ENCODE measurements around the gene TIMM10B.
"Not testable (repeated sequence)": the region's sequence is repeated elsewhere in the genome, so short reads cannot be mapped to it uniquely, and the experiment has no call there.

Gene TIMM10B

GRCh38 chr11:6504166-6504565, 22.9 kb downstream of the TIMM10B start:
- no peak for DNase-seq (ENCODE audit: extremely low read depth in 1 of 2, low read depth in 1 of 2)

- DNase-seq (ENCODE audit: extremely low read depth in 1 of 2, low read depth in 1 of 2): no peak
These were observed 24.4 kb downstream of the TIMM10B start for GRCh38 chr11:6505577-6506240.

- DNase-seq (ENCODE audit: extremely low read depth in 1 of 2, low read depth in 1 of 2): no peak
These were observed 35.6 kb downstream of the TIMM10B start for GRCh38 chr11:6516865-6517264.

DNA sequence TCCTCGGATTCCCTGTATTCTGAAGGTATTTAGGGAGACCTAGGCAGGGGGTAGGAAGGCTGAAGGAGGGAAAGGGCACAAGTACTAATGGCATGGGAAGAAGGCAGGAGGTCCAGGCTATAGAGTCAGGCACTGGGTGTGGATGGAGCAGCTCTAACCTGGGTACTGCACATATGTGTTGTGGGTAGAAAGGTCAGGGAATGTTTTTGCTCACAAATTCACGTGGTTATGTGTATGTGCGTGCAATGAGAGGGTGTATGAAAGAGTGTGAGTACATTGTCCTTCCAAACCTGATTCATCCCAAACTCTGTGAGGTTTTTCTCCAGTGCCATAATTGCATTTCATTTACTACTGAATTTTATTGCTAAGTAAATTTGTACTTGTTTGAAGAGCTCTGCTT, 39.0 kb downstream of the TIMM10B start:
- no peak for DNase-seq (ENCODE audit: extremely low read depth in 1 of 2, low read depth in 1 of 2)

DNA sequence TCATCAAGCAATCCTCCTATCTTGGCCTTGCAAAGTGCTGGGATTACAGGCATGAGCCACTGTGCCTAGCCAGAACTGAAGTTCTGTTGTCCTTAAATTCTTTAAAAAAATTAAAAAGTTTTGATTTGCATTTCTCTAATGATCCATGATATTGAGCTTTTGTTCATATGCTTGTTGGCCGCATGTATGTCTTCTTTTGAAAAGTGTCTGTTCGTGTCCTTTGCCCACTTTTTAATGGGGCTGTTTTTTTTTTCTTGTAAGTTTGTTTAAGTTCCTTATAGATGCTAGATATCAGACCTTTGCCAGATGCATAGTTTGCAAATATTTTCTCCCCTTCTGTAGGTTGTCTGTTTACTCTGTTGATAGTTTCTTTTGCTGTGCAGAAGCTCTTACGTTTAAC, 40.6 kb downstream of the TIMM10B start:
- not testable (repeated sequence) for DNase-seq (ENCODE audit: extremely low read depth in 1 of 2, low read depth in 1 of 2)

- no peak for DNase-seq (ENCODE audit: extremely low read depth in 1 of 2, low read depth in 1 of 2)
These were observed 42.0 kb downstream of the TIMM10B start for GRCh38 chr11:6523253-6523652.

DNA sequence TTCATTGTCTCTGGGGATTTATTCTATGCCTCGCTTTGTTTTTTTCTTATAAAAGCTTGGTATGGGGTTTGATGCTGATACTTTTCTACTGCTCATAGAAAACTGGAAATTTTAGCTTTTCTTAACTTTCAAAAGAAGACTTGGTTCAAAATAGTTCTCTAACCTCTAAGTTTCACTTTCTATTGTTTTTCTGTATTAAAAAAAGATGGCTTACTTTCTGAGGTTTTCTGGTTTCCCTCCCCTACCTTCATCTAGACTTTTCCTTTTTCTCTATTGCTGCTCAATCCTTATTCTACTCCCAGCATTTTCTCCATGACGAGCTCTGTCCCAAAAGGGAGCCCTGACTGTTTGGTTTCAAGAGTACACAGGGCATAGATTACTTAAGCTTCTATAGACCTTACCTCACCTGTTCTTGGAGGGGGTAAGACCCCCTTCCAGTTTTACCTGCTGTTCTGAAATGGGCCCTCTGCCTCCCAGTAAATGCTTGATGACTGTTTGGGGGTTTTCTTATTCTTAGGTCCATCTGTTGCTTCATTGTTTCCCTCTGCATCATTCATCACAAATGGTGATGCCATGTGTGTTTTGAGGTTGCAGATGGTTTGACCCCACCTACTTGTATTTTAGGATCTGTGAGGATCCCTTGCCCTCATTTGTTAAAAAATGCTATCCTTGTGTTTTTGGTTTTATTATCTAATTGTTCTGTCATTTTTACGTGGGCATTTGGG, 45.3 kb downstream of the TIMM10B start:
- DNase-seq (ENCODE audit: extremely low read depth in 1 of 2, low read depth in 1 of 2): no peak

- DNase-seq (ENCODE audit: extremely low read depth in 1 of 2, low read depth in 1 of 2): no peak
These were observed 48.0 kb downstream of the TIMM10B start for GRCh38 chr11:6529266-6529665.

- DNase-seq (ENCODE audit: extremely low read depth in 1 of 2, low read depth in 1 of 2): no peak
These were observed 49.5 kb downstream of the TIMM10B start for GRCh38 chr11:6530848-6531247.

- no peak for DNase-seq (ENCODE audit: extremely low read depth in 1 of 2, low read depth in 1 of 2)
These were observed 50.0 kb downstream of the TIMM10B start for GRCh38 chr11:6531267-6531752.

Measured in activated CD8-positive, alpha-beta memory T cell treated with anti-CD3 and anti-CD28 coated beads for 1 hour (primary cell).